ENCODE measurements around the gene ATP1A1. TPM values are rescaled to one million over a fixed set of nuclear protein-coding genes. Genes with fewer than 3 reads are reported as not detected.
A peak's percentile ranks its signal among the peaks of the same experiment; 100 is the strongest.

The ATP1A1 gene
- total and polyA plus RNA-seq, 9 of the 15 experiments (the other 6 are each of a cell fraction or from before 2014, with no cell fraction given) = 99.3 to 513 (median 234) TPM

GRCh38 chr1:116351914-116352313, 21.1 kb upstream of the ATP1A1 start:
- ChIA-PET POLR2A (no interaction called here), CTCF (ENCODE audit: low intra/inter-chr PET ratio) (interaction anchor here (0.8 kb wide), 1 partner anchor 152 kb away, joined by 3 read pairs; no protein-coding TSS in a partner anchor)
- in situ Hi-C loops (cut with MboI) = no loop called here
- no TSS peak for BruUV-seq (replicated peaks)
- intact Hi-C loops (cut with micrococcal nuclease) = no loop called here
- no peaks in the 10 kb centered on the region for H3K9me3 ChIP-seq (replicated peaks; ENCODE audit: control insufficient read depth, insufficient read depth, low read depth, low read length)
- FAIRE-seq = no peak
- H4K20me1 ChIP-seq (replicated peaks; ENCODE audit: control insufficient read depth, insufficient read depth, low read length) = no peaks in the 10 kb centered on the region
- H3K79me2 ChIP-seq (ENCODE audit: control insufficient read depth, insufficient read depth, low read length) = no peaks in the 10 kb centered on the region
- H3K4me2 ChIP-seq (ENCODE audit: insufficient read depth, low read length) = no peak overlapping the region
- TF ChIP-seq C11orf30 (IDR thresholded peaks at IDR 0.05; ENCODE audit: low read depth) (peak; percentile 70), ZNF316 (IDR thresholded peaks at IDR 0.05) (peak; percentile 84), XRCC3 (IDR thresholded peaks at IDR 0.05) (no peak)
- no peak overlapping the region for H3K9ac ChIP-seq (ENCODE audit: insufficient read depth in 1 of 2, low read depth in 2 of 2, low read length in 2 of 2)
- no peak for DNase-seq (ENCODE audit: extremely low read depth in 1 of 4, low spot score in 3 of 4)
- H3K36me3 ChIP-seq (ENCODE audit: control insufficient read depth, insufficient read depth, low read length) = no peaks in the 10 kb centered on the region
- 8% methylated on average over 4 of the region's 4 CpGs for WGBS (ENCODE audit: insufficient coverage, low coverage, missing lambda C conversion rate)
- H3K4me1 ChIP-seq (replicated peaks in 1 of 2; ENCODE audit: control insufficient read depth in 2 of 2, insufficient read depth in 2 of 2, low read length in 2 of 2) = no peaks in the 10 kb centered on the region
- no peak for ATAC-seq
- H2AFZ ChIP-seq (ENCODE audit: low read depth, low read length) = no peak overlapping the region
- H3K27me3 ChIP-seq (ENCODE audit: control insufficient read depth in 2 of 2, insufficient read depth in 2 of 2, low read length in 2 of 2) = peaks cover 0 to 4% of the 10 kb centered on the region in 2 experiments; a peak in 1 of 5 replicates
- no peak overlapping the region for H3K4me3 ChIP-seq
- no peaks in the 10 kb centered on the region for H3K9me1 ChIP-seq (ENCODE audit: control insufficient read depth, insufficient read depth, low read length)
- H3K27ac ChIP-seq (ENCODE audit: extremely low read depth, low read depth, low read length) = no peak overlapping the region

- peaks cover 0 to 4% of the 10 kb centered on the region in 2 experiments; a peak in 1 of 5 replicates for H3K27me3 ChIP-seq (ENCODE audit: control insufficient read depth in 2 of 2, insufficient read depth in 2 of 2, low read length in 2 of 2)
- 43% methylated on average over 3 of the region's 3 CpGs for WGBS (ENCODE audit: insufficient coverage, low coverage, missing lambda C conversion rate)
- H3K4me2 ChIP-seq (ENCODE audit: insufficient read depth, low read length) = no peak overlapping the region
- in situ Hi-C loops (cut with MboI) (no loop called here), intact Hi-C loops (cut with micrococcal nuclease) (no loop called here)
- H4K20me1 ChIP-seq (replicated peaks; ENCODE audit: control insufficient read depth, insufficient read depth, low read length) = no peaks in the 10 kb centered on the region
- H3K9me3 ChIP-seq (replicated peaks; ENCODE audit: control insufficient read depth, insufficient read depth, low read depth, low read length) = no peaks in the 10 kb centered on the region
- H3K9ac ChIP-seq (ENCODE audit: insufficient read depth in 1 of 2, low read depth in 2 of 2, low read length in 2 of 2) = no peak overlapping the region
- ChIA-PET POLR2A (interaction anchor here (0.6 kb wide), 1 partner anchor 131 kb away, joined by 3 read pairs; no protein-coding TSS in a partner anchor), CTCF (ENCODE audit: low intra/inter-chr PET ratio) (interaction anchor here (0.8 kb wide), 1 partner anchor 151 kb away, joined by 3 read pairs; no protein-coding TSS in a partner anchor)
- ATAC-seq (peak; percentile 53), FAIRE-seq (no peak), DNase-seq (ENCODE audit: extremely low read depth in 1 of 4, low spot score in 3 of 4) (no peak)
- H3K4me3 ChIP-seq = no peak overlapping the region
- no peaks in the 10 kb centered on the region; a peak in 1 of 5 replicates for H3K4me1 ChIP-seq (replicated peaks in 1 of 2; ENCODE audit: control insufficient read depth in 2 of 2, insufficient read depth in 2 of 2, low read length in 2 of 2)
- H3K9me1 ChIP-seq (ENCODE audit: control insufficient read depth, insufficient read depth, low read length) = no peaks in the 10 kb centered on the region
- no TSS peak for BruUV-seq (replicated peaks)
- H3K27ac ChIP-seq (ENCODE audit: extremely low read depth, low read depth, low read length) = no peak overlapping the region
- no peaks in the 10 kb centered on the region for H3K79me2 ChIP-seq (ENCODE audit: control insufficient read depth, insufficient read depth, low read length)
- no peak overlapping the region for H2AFZ ChIP-seq (ENCODE audit: low read depth, low read length)
- H3K36me3 ChIP-seq (ENCODE audit: control insufficient read depth, insufficient read depth, low read length) = no peaks in the 10 kb centered on the region
- TF ChIP-seq, protein P1, sequence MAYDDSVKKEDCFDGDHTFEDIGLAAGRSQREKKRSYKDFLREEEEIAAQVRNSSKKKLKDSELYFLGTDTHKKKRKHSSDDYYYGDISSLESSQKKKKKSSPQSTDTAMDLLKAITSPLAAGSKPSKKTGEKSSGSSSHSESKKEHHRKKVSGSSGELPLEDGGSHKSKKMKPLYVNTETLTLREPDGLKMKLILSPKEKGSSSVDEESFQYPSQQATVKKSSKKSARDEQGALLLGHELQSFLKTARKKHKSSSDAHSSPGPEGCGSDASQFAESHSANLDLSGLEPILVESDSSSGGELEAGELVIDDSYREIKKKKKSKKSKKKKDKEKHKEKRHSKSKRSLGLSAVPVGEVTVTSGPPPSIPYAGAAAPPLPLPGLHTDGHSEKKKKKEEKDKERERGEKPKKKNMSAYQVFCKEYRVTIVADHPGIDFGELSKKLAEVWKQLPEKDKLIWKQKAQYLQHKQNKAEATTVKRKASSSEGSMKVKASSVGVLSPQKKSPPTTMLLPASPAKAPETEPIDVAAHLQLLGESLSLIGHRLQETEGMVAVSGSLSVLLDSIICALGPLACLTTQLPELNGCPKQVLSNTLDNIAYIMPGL (CRISPR knock-in tag; IDR thresholded peaks at IDR 0.05) = no peak
- TF ChIP-seq, protein P2, sequence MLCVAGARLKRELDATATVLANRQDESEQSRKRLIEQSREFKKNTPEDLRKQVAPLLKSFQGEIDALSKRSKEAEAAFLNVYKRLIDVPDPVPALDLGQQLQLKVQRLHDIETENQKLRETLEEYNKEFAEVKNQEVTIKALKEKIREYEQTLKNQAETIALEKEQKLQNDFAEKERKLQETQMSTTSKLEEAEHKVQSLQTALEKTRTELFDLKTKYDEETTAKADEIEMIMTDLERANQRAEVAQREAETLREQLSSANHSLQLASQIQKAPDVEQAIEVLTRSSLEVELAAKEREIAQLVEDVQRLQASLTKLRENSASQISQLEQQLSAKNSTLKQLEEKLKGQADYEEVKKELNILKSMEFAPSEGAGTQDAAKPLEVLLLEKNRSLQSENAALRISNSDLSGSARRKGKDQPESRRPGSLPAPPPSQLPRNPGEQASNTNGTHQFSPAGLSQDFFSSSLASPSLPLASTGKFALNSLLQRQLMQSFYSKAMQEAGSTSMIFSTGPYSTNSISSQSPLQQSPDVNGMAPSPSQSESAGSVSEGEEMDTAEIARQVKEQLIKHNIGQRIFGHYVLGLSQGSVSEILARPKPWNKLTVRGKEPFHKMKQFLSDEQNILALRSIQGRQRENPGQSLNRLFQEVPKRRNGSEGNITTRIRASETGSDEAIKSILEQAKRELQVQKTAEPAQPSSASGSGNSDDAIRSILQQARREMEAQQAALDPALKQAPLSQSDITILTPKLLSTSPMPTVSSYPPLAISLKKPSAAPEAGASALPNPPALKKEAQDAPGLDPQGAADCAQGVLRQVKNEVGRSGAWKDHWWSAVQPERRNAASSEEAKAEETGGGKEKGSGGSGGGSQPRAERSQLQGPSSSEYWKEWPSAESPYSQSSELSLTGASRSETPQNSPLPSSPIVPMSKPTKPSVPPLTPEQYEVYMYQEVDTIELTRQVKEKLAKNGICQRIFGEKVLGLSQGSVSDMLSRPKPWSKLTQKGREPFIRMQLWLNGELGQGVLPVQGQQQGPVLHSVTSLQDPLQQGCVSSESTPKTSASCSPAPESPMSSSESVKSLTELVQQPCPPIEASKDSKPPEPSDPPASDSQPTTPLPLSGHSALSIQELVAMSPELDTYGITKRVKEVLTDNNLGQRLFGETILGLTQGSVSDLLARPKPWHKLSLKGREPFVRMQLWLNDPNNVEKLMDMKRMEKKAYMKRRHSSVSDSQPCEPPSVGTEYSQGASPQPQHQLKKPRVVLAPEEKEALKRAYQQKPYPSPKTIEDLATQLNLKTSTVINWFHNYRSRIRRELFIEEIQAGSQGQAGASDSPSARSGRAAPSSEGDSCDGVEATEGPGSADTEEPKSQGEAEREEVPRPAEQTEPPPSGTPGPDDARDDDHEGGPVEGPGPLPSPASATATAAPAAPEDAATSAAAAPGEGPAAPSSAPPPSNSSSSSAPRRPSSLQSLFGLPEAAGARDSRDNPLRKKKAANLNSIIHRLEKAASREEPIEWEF (CRISPR knock-in tag; IDR thresholded peaks at IDR 0.05) = no peak
- TF ChIP-seq MYC (IDR thresholded peaks at IDR 0.05; ENCODE audit: low read depth, low read length) = peak; percentile 13; the same call in 1 of the 2 replicates
- no peak for TF ChIP-seq MYC (CRISPR knock-in tag; IDR thresholded peaks at IDR 0.05; ENCODE audit: borderline replicate concordance, low read depth)
- no peak for TF ChIP-seq KDM4B (IDR thresholded peaks at IDR 0.05; ENCODE audit: borderline replicate concordance in 2 of 2, low read depth in 1 of 2)
- TF ChIP-seq OTX1 (CRISPR knock-in tag; IDR thresholded peaks at IDR 0.05) = no peak
Measured at GRCh38 chr1:116352349-116352813, 20.7 kb upstream of the ATP1A1 start.
